Measurements from ENCODE around the gene REX1BD. TPM values are rescaled to one million over a fixed set of nuclear protein-coding genes. Genes with fewer than 3 reads are reported as not detected.

Gene REX1BD
- total and polyA plus RNA-seq, 4 donors, result 22.9 to 192 (median 50.2) TPM

Other genes with a start within 250 kb of the REX1BD start
- gene PGPEP1, start 248.2 kb upstream of the REX1BD start, total RNA-seq, result 10 to 100 TPM; 41.5 to 46.9 TPM
- gene PGPEP1, start 248.2 kb upstream of the REX1BD start, polyA plus RNA-seq, result 10 to 100 TPM; 19.2 to 25.3 TPM
- gene GDF15, start 202.6 kb upstream of the REX1BD start, total RNA-seq, result 1 to 10 TPM; 4.2 to 9.8 TPM
- 1 to 10 TPM; 2.8 to 3.2 TPM for gene GDF15, start 202.6 kb upstream of the REX1BD start, polyA plus RNA-seq
- 10 to 100 TPM in 1 of 2 donors, 1 to 10 TPM in 1; 7.7 to 15.6 TPM for gene LRRC25, start 191.2 kb upstream of the REX1BD start, total RNA-seq
- 1 to 10 TPM; 2.2 to 7.4 TPM for gene LRRC25, start 191.2 kb upstream of the REX1BD start, polyA plus RNA-seq
- gene SSBP4, start 169.4 kb upstream of the REX1BD start, total RNA-seq, result 10 to 100 TPM; 51.4 to 89.4 TPM
- 100 to 1,000 TPM in 1 of 2 donors, 10 to 100 TPM in 1; 40.6 to 150 TPM for gene SSBP4, start 169.4 kb upstream of the REX1BD start, polyA plus RNA-seq
- gene ISYNA1, start 150.7 kb upstream of the REX1BD start, total RNA-seq, result 10 to 100 TPM; 42.1 to 86.5 TPM
- 100 to 1,000 TPM in 1 of 2 donors, 10 to 100 TPM in 1; 56.0 to 535 TPM for gene ISYNA1, start 150.7 kb upstream of the REX1BD start, polyA plus RNA-seq
- gene ELL, start 66.7 kb upstream of the REX1BD start, total RNA-seq, result 10 to 100 TPM; 30.0 to 37.9 TPM
- gene ELL, start 66.7 kb upstream of the REX1BD start, polyA plus RNA-seq, result 10 to 100 TPM in 1 of 2 donors, 1 to 10 TPM in 1; 7.3 to 13.1 TPM
- 100 to 1,000 TPM; 225 to 239 TPM for gene FKBP8, start 45.2 kb upstream of the REX1BD start, total RNA-seq
- 100 to 1,000 TPM; 255 to 362 TPM for gene FKBP8, start 45.2 kb upstream of the REX1BD start, polyA plus RNA-seq
- gene KXD1, start 30.9 kb upstream of the REX1BD start, total RNA-seq, result 10 to 100 TPM; 85.4 to 92.4 TPM
- 100 to 1,000 TPM in 1 of 2 donors, 10 to 100 TPM in 1; 85.6 to 128 TPM for gene KXD1, start 30.9 kb upstream of the REX1BD start, polyA plus RNA-seq
- gene UBA52, start 16.9 kb upstream of the REX1BD start, total RNA-seq, result 100 to 1,000 TPM; 750 to 787 TPM
- gene UBA52, start 16.9 kb upstream of the REX1BD start, polyA plus RNA-seq, result 1,000 to 10,000 TPM; 1,225 to 1,252 TPM
- 10 to 100 TPM; 34.3 to 92.5 TPM for gene CRLF1, start 18.0 kb downstream of the REX1BD start, total RNA-seq
- 1,000 to 10,000 TPM in 1 of 2 donors, 100 to 1,000 TPM in 1; 317 to 1,029 TPM for gene CRLF1, start 18.0 kb downstream of the REX1BD start, polyA plus RNA-seq
- gene TMEM59L, start 24.1 kb downstream of the REX1BD start, total RNA-seq, result 1 to 10 TPM in 1 of 2 donors, under 1 TPM in 1; 0.97 to 8.9 TPM
- gene TMEM59L, start 24.1 kb downstream of the REX1BD start, polyA plus RNA-seq, result 1 to 10 TPM; 3.0 to 8.5 TPM
- 10 to 100 TPM; 12.1 to 19.2 TPM for gene KLHL26, start 48.2 kb downstream of the REX1BD start, total RNA-seq
- 1 to 10 TPM; 1.9 to 7.1 TPM for gene KLHL26, start 48.2 kb downstream of the REX1BD start, polyA plus RNA-seq
- gene CRTC1, start 94.9 kb downstream of the REX1BD start, total RNA-seq, result 10 to 100 TPM in 1 of 2 donors, 1 to 10 TPM in 1; 9.5 to 16.5 TPM
- gene CRTC1, start 94.9 kb downstream of the REX1BD start, polyA plus RNA-seq, result 10 to 100 TPM in 1 of 2 donors, 1 to 10 TPM in 1; 3.6 to 11.9 TPM
- 100 to 1,000 TPM in 1 of 2 donors, 10 to 100 TPM in 1; 15.8 to 142 TPM for gene COMP, start 202.5 kb downstream of the REX1BD start, total RNA-seq
- 10 to 100 TPM in 1 of 2 donors, 1 to 10 TPM in 1; 9.8 to 14.4 TPM for gene COMP, start 202.5 kb downstream of the REX1BD start, polyA plus RNA-seq
- gene UPF1, start 243.2 kb downstream of the REX1BD start, total RNA-seq, result 10 to 100 TPM; 53.7 to 75.6 TPM
- 10 to 100 TPM; 16.5 to 40.4 TPM for gene UPF1, start 243.2 kb downstream of the REX1BD start, polyA plus RNA-seq